ENCODE data around the gene INTS4.
"Not testable (repeated sequence)": the region's sequence is repeated elsewhere in the genome, so short reads cannot be mapped to it uniquely, and the experiment has no call there.

Gene INTS4

DNA sequence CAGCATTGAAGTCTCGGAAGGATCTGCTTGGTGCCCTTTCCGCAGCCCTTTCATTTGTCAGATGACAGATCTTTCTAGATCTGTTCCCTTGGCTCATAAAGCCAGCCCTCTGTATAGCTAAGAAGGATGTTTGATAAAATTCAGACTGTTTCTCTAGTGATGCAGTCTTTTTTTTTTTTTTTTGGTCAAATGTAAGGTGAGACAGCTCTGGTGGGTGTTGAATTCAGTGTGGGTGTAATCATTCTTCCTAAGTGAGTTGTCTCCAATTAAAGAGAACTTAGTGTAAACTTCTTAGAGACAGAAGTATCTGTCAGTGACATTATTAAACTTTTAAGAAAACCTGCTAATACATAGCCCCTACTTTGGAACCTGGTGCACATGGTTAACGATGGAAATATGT lies 120.3 kb downstream of the INTS4 start:
- no peak for DNase-seq

DNA sequence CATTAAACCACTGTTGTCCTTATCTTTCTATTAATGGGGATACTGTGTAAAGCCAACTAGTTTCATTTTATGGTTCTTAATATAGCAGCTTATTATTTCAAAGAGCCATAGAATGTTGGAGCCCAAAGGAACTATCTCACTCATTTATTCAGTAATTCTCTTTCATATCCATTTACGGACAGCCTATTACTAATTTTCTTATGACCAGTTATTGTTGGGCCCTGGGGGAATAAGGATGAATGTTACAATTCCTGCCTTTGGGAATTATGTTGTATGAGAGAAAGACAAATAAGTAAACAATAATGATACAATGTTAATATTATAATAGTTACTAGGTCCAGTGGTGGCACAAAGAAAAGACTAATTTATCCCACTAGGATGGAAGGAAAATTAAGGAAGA lies 121.1 kb downstream of the INTS4 start:
- DNase-seq: no peak

DNA sequence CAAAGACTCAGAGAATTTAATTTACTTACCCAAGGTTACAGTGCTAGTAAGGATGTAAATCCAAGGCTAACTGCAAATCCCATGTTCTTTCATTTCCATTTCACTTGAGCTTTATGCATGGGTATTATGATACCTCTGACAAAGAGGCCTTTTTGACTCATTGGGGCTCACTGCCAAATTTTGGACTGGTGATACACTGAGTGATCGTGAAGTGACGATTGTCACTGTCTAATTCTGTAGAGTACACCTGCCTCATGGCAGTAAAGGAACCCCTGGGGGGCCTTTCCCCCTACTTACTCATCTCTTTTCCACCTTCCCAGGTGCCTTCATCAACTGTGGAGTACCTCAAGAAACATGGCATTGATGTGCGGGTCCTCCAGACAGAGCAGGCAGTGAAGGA lies 122.6 kb downstream of the INTS4 start:
- no peak for DNase-seq

DNA sequence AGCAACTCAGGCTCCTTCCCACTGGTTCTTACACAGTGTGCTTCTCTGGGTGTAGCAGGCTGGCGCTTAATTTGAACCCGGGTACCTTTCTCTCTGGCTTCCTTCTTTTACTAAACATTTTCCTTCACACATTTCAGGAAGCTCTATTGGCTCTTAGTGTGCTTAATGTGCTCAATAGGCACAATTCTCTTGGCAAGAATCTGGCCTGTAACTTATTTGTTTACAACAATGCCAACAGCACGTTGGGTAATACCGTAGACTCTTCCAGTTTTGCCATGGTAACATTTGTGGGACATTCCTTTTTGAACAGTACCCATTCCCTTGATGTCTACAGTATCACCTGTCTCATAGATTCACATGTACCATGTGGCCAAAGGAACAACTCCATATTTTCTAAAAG lies 125.7 kb downstream of the INTS4 start:
- DNase-seq: no peak

DNA sequence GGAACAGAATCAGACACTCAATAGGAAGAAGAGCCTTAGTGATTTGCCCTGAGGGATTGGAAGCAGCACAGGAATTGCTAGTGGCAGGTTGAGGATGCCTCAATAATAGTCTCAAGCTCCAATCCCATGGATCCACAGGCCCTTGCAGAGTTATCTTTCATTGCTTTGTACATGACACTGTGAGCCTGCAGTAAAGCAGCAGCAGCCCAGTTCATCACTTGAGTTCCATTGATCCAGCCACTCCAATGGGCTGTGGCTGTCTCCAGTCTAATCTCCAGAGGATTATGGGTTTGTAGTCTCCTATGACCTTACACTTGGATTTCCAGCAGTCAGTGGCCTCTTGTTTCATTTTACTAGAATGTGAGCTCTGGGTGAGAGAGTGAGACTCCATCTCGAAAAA lies 128.1 kb downstream of the INTS4 start:
- no peak for DNase-seq

DNA sequence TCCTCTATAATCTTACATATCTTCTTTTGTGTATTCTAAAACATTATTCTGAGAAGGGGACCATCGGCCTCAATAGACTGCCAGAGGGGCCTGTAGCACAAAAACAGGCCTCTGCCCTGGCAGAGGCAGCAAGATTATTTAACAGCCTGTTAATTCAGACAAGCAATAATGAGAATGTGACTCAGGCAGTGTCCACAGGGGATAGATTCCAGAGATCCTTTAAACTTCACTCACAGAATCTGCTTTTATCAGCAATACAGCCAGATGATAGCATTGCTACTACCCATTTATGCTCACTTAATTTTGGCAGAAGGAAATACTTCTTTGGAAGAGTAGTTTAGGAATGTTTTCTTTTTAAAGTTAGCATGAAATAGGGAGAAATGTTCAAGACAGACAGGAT lies 128.7 kb downstream of the INTS4 start:
- DNase-seq: no peak

DNA sequence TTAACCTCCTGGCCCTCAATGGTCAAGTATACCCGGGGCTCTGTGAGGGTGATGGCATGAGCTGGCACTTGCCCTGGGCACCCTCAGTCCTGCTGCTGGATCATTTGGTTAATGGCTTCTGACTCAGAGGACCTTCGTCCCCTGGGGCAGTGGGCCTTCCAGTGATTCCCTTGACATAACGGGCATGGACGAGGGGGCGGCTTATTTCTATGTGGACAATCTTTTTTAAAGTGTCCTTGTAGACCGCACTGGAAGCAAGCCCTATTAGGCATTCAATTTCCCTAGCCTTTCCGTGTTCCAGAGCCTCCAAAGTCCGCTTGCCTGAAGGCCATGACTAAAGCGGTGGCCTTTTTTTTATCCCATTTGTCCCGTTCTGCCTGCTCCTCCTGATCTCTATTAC lies 133.0 kb downstream of the INTS4 start:
- not testable (repeated sequence) for DNase-seq

DNA sequence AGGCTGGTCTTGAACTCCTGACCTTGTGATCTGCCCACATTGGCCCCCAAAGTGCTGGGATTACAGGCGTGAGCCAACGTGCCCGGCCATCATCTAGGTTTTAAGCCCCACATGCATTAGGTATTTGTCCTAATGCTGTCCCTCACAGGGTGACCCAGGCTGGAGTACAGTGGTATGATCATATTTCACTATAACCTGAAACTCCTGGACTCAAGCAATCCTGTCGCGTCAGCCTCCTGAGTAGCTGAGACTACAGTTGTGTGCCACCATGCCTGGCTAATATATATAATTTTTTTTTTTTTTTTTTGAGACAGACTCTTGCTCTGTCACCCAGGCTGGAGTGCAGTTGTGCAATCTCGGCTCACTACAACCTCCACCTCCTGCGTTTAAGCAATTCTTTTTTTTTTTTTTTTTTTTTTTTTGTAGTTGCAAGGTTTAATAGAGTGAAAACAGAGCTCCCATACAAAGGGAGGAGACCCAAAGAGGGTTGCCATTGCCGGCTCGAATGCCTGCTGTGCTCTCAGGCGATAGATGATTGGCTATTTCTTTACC lies 136.5 kb downstream of the INTS4 start:
- DNase-seq: not testable (repeated sequence)

DNA sequence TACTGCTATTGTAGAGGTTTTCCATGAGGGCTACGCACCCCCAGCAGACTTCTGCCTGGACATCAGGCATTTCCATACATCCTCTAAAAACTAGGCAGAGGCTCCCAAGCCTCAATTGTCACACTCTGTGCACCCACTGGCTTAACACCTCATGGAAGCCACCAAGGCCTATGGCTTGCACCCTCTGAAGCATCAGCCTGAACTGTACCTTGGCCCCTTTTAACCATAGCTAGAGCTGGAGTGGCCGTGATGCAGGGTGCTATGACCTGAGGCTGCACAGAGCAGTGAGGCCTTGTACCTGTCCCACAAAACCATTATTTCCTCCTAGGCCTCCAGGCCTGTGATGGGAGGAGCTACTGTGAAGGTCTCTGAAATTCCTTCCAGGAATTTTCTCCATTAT lies 139.6 kb downstream of the INTS4 start:
- DNase-seq: no peak

DNA sequence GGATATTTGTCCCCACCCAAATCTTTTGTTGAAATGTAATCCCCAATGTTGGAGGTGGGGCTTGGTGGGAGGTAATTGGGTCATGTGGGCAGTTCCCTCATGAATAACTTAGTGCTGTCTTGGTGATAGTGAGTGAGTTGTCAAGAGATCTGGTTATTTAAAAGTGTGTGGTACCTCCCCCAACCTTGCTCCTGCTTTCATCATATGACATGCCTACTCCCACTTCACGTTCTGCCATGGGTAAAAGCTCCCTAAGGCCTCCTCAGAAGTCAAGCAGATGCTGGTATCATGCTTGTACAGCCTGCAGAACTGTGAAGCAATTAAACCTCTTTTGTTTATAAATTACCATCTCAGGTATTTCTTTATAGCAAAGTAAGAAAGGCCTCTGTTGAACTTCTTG lies 143.0 kb downstream of the INTS4 start:
- no peak for DNase-seq

DNA sequence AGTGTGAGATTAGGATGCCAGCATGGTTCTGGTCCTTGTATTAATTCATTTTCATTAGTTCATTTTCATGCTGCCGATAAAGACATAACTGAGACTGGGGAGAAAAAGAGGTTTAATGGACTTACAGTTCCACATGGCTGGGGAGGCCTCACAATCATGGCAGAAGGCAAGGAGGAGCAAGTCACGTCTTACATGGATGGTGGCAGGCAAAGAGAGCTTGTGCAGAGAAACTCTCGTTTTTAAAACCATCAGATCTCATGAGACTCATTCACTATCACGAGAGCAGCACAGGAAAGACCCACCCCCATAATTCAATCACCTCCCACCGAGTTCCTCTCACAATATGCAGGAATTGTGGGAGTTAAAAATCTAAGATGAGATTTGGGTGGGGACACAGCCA lies 150.8 kb downstream of the INTS4 start:
- DNase-seq: not testable (repeated sequence)

DNA sequence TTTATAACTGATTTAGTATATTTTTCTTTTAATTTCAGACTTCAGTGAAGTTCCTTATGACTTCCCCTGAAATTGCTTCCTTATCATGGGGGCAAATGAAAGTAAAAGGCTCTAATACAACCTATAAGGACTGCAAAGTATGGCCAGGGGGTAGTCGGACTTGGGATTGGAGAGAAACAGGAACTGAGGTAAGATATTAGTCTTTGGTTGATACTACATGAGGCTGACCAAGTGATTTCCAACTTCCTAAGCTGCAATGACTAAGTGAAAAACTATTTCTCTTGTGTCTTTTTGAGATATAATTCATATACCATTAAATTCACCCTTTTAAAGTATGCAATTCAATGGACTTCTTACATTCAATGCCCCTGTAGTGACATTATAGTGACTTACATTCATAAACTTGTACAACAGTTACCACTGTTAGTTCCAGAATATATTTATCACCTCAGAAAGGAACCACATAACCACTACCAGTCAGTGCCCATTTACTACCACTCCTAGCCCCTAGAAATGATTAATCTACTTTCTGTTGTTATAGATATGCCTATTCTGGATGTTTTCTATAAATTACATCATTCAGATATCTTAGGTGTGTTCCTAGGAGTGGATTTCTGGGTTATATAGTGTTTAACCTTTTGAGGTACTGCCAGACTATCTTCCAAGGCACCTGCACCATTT lies 151.9 kb downstream of the INTS4 start:
- no peak for DNase-seq

DNA sequence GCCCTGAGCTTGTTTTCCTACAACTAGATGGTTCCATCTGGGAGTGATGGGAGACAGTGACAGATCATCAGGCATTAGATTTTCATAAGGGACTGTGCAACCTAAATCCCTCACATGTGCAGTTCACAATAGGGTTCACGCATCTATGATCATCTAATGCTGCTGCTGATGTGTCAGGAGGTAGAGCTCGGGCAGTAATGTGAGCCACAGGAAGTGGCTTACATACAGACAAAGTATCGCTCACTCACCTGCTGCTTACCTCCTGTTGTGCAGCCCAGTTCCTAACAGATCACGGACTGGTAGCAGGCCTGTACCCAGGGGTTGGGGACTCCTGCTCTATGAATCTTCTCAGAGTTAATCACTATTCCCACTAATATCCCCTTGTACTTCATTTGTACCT lies 161.2 kb downstream of the INTS4 start:
- DNase-seq: no peak

DNA sequence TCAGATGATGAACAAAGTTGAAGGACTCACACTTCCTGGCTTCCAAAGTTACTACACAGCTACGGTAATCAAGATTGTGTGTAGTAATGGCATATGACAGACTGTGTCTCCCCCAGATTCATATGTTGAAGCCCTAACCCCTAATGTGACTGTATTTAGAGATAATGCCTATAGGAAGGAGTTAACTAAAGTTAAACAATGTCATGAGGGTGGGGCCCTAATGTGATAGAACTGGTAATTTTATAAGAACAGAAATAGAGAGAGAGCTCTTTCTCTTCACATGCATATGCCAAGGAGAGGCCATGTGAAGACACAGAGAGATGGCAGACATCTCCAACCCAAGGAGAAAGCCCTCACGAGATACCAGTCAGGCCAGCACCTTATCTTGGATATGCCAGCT lies 165.5 kb downstream of the INTS4 start:
- DNase-seq: no peak
